ENCODE data around the gene CWF19L1. TPM values are rescaled to one million over a fixed set of nuclear protein-coding genes. Genes with fewer than 3 reads are reported as not detected.

Gene CWF19L1
- total and polyA plus RNA-seq, 2 of the 13 experiments (the other 11 are each of a cell fraction or from before 2014, with no cell fraction given), result 13.6 to 42.1 TPM

DNA sequence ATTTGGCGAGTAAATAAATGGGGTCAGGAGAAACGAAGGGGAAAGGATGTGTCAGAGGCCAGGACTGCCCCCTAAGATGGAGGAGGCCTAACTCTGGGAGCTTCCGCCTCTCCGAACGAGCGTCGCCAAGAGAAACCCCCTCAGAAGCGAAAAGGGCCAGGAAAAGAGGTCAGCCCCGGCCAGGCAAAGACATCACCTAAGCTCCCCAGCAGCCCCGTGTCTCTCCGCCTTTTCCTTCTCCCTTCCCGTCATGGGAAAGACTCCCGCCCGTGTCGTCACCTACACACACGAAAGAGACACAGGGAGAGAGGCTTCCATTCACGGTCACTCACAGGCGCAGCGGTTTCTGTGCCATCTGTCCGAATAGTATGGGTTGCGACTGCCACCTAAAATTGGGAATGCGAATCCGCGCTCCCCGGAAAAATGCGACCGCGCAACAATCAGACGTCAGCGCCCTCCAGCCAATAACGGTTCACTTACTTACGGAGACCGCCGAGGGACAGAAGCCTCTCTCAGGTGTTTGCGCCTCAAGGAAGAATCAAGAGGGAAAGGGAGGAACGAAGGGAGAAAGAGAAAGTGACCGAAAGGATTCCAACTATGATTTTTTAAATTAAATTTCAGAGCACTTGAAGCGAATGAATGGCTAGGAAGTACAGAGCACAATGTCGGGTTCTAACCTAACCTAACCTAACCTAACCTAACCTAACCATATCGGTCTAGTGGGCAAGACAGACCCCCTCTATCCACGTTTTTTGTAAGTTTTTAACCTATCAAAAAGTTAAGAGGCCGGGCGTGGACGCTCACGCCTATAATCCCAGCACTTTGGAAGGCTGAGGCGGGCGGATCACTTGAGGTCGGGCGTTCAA lies at the start of gene CWF19L1 (continued):
- TF ChIP-seq, protein P1, sequence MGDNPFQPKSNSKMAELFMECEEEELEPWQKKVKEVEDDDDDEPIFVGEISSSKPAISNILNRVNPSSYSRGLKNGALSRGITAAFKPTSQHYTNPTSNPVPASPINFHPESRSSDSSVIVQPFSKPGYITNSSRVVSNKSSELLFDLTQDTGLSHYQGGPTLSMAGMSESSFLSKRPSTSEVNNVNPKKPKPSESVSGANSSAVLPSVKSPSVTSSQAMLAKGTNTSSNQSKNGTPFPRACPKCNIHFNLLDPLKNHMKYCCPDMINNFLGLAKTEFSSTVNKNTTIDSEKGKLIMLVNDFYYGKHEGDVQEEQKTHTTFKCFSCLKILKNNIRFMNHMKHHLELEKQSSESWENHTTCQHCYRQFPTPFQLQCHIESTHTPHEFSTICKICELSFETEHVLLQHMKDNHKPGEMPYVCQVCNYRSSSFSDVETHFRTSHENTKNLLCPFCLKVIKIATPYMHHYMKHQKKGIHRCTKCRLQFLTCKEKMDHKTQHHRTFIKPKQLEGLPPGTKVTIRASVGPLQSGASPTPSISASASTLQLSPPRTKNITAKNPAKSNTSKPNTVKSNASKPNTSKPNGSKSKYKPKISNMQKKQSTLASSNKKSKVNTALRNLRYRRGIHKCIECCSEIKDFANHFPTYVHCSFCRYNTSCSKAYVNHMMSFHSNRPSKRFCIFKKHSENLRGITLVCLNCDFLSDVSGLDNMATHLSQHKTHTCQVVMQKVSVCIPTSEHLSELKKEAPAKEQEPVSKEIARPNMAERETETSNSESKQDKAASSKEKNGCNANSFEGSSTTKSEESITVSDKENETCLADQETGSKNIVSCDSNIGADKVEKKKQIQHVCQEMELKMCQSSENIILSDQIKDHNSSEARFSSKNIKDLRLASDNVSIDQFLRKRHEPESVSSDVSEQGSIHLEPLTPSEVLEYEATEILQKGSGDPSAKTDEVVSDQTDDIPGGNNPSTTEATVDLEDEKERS (CRISPR knock-in tag; IDR thresholded peaks at IDR 0.05), result no peak
- TF ChIP-seq SMAD9 (CRISPR knock-in tag; IDR thresholded peaks at IDR 0.05) (no peak), MEF2D (CRISPR knock-in tag; IDR thresholded peaks at IDR 0.05) (0 out of 2 replicates have a peak, but pooled peaks have one; percentile 20), ZBTB38 (CRISPR knock-in tag; IDR thresholded peaks at IDR 0.05) (peak; percentile 47; the same call in 1 of the 2 replicates), HDAC1 (CRISPR knock-in tag; IDR thresholded peaks at IDR 0.05) (peak; percentile 98), ZNF484 (CRISPR knock-in tag; IDR thresholded peaks at IDR 0.05; ENCODE audit: borderline replicate concordance, low read depth) (no peak), BORCS8-MEF2B (CRISPR knock-in tag; IDR thresholded peaks at IDR 0.05) (peak; percentile 64; the same call in 1 of the 2 replicates), TCF7L2 (IDR thresholded peaks at IDR 0.05; ENCODE audit: low read depth, low read length) (no peak), ZNF652 (CRISPR knock-in tag; IDR thresholded peaks at IDR 0.05; ENCODE audit: borderline replicate concordance, low read depth) (no peak), PHF5A (CRISPR knock-in tag; IDR thresholded peaks at IDR 0.05; ENCODE audit: low read depth, unreplicated experiment) (no peak), CC2D1A (CRISPR knock-in tag; IDR thresholded peaks at IDR 0.05) (no peak), NFKBIZ (CRISPR knock-in tag; IDR thresholded peaks at IDR 0.05) (no peak), JUNB (CRISPR knock-in tag; IDR thresholded peaks at IDR 0.05; ENCODE audit: borderline replicate concordance) (no peak), SRSF9 (IDR thresholded peaks at IDR 0.05; ENCODE audit: borderline replicate concordance, insufficient read depth, low read depth, low read length, poor library complexity, severe bottlenecking) (no peak), ZFP36L2 (CRISPR knock-in tag; IDR thresholded peaks at IDR 0.05) (no peak), ZSCAN31 (CRISPR knock-in tag; IDR thresholded peaks at IDR 0.05; ENCODE audit: low read depth) (no peak), GABPA (IDR thresholded peaks at IDR 0.05; ENCODE audit: low read depth, low read length) (no peak), GABPA (CRISPR knock-in tag; IDR thresholded peaks at IDR 0.05; ENCODE audit: low read depth) (peak; percentile 69), SMARCE1 (IDR thresholded peaks at IDR 0.05; ENCODE audit: borderline replicate concordance) (no peak)
- TF ChIP-seq, protein P2, sequence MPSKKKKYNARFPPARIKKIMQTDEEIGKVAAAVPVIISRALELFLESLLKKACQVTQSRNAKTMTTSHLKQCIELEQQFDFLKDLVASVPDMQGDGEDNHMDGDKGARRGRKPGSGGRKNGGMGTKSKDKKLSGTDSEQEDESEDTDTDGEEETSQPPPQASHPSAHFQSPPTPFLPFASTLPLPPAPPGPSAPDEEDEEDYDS (CRISPR knock-in tag; IDR thresholded peaks at IDR 0.05), result peak; percentile 55; the same call in 1 of the 2 replicates
- TF ChIP-seq, protein P3, sequence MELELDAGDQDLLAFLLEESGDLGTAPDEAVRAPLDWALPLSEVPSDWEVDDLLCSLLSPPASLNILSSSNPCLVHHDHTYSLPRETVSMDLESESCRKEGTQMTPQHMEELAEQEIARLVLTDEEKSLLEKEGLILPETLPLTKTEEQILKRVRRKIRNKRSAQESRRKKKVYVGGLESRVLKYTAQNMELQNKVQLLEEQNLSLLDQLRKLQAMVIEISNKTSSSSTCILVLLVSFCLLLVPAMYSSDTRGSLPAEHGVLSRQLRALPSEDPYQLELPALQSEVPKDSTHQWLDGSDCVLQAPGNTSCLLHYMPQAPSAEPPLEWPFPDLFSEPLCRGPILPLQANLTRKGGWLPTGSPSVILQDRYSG (CRISPR knock-in tag; IDR thresholded peaks at IDR 0.05), result no peak
- TF ChIP-seq, protein P4, sequence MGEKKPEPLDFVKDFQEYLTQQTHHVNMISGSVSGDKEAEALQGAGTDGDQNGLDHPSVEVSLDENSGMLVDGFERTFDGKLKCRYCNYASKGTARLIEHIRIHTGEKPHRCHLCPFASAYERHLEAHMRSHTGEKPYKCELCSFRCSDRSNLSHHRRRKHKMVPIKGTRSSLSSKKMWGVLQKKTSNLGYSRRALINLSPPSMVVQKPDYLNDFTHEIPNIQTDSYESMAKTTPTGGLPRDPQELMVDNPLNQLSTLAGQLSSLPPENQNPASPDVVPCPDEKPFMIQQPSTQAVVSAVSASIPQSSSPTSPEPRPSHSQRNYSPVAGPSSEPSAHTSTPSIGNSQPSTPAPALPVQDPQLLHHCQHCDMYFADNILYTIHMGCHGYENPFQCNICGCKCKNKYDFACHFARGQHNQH (CRISPR knock-in tag; IDR thresholded peaks at IDR 0.05), result peak; percentile 67; the same call in 1 of the 2 replicates
- TF ChIP-seq, protein P5, sequence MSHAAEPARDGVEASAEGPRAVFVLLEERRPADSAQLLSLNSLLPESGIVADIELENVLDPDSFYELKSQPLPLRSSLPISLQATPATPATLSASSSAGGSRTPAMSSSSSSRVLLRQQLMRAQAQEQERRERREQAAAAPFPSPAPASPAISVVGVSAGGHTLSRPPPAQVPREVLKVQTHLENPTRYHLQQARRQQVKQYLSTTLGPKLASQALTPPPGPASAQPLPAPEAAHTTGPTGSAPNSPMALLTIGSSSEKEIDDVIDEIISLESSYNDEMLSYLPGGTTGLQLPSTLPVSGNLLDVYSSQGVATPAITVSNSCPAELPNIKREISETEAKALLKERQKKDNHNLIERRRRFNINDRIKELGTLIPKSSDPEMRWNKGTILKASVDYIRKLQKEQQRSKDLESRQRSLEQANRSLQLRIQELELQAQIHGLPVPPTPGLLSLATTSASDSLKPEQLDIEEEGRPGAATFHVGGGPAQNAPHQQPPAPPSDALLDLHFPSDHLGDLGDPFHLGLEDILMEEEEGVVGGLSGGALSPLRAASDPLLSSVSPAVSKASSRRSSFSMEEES (CRISPR knock-in tag; IDR thresholded peaks at IDR 0.05), result no peak

Measured in HepG2 (cell line).